HEK293T (cell line): ENCODE results near the gene BMAL1.

ENCODE experiments used
- BHLHE40 ChIP-seq: fragments of 450-650 bp; IDR thresholded peaks from 2 replicates; pipeline ENCODE4 v1.6.1; 2016; ENCODE audit warnings: mild to moderate bottlenecking, moderate library complexity, borderline replicate concordance
- CTBP1 ChIP-seq: fragments of 450-650 bp; IDR thresholded peaks from 2 replicates; pipeline ENCODE4 v1.6.1; 2016; ENCODE audit warnings: borderline replicate concordance
- FOXA1 ChIP-seq: fragments of 450-650 bp; IDR thresholded peaks from 2 replicates; pipeline ENCODE4 v1.6.1; 2016; ENCODE audit warnings: mild to moderate bottlenecking
- FOXK2 ChIP-seq: fragments of 450-650 bp; IDR thresholded peaks from 2 replicates; pipeline ENCODE4 v1.6.1; 2016; ENCODE audit warnings: mild to moderate bottlenecking
- FOXM1 ChIP-seq: fragments of 450-650 bp; IDR thresholded peaks from 2 replicates; pipeline ENCODE4 v1.6.1; 2017; ENCODE audit warnings: mild to moderate bottlenecking, borderline replicate concordance
- HDGF ChIP-seq: fragments of 450-650 bp; IDR thresholded peaks from 2 replicates; pipeline ENCODE4 v1.6.1; 2017; ENCODE audit warnings: antibody characterized with exemption, borderline replicate concordance
- NFRKB ChIP-seq: fragments of 450-650 bp; IDR thresholded peaks from 2 replicates; pipeline ENCODE4 v1.6.1; 2016; ENCODE audit warnings: mild to moderate bottlenecking, moderate library complexity
- PKNOX1 ChIP-seq: fragments of 450-650 bp; IDR thresholded peaks from 2 replicates; pipeline ENCODE4 v1.6.1; 2016
- SP1 ChIP-seq: fragments of 450-650 bp; IDR thresholded peaks from 2 replicates; pipeline ENCODE4 v1.6.1; 2017

- TF ChIP-seq SP1 (no peak), BHLHE40 (no peak), HDGF (no peak), FOXK2 (no peak), NFRKB (no peak), PKNOX1 (no peak), FOXA1 (no peak), CTBP1 (no peak), FOXM1 (no peak)
These were observed 3.2 kb downstream of the BMAL1 start for GRCh38 chr11:13280777-13281176.
